Measurements from ENCODE around the gene KRTAP6-1. TPM values are rescaled to one million over a fixed set of nuclear protein-coding genes. Genes with fewer than 3 reads are reported as not detected.

The KRTAP6-1 gene
- total and polyA plus RNA-seq, 2 donors (not counting 1 experiment from before 2014, with no cell fraction given): not detected

DNA sequence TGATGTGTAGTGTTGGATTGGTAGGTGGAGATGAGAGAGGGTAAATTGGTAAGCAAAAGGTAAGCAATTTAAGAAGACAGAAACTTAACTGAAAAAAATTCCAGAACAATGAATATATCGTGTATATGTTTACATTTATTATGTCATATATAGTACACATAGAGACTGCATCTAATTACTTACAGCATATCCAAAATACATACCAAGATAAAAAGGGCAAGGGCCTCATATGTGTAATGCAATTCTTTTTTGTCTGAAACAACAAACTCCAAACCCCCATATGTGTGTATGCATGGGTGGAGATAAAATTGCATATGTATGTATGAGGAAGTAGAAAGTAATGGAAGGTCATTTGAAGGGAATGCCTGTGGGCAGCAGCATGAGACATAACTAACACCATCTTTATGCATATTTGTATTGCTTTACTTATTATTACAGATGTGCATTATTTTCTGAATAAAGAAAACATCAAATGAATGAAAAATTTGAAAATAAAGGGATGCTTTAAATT lies 33.2 kb upstream of the KRTAP6-1 start:
- Mint-ChIP-seq H3K4me1 (no peaks in the 10 kb centered on the region), H3K9me3 (ENCODE audit: insufficient read depth) (peaks cover 3% of the 10 kb centered on the region), H3K27ac (no peak overlapping the region), H3K4me3 (no peak overlapping the region), H3K27me3 (no peaks in the 10 kb centered on the region)
- DNase-seq: no peak
- no peak overlapping the region for H3K4me3 ChIP-seq (ENCODE audit: control extremely low read depth in 1 of 5, extremely low read depth in 1 of 5, insufficient read depth in 1 of 5, low read depth in 2 of 5, low read length in 4 of 5)
- H3K9ac ChIP-seq (ENCODE audit: low read length): no peak overlapping the region
- no peaks in the 10 kb centered on the region for H3K79me2 ChIP-seq (ENCODE audit: control insufficient read depth, insufficient read depth, low read length)
- ATAC-seq (ENCODE audit: low read depth): no peak
- ChIA-PET CTCF (no interaction called here), POLR2A (no interaction called here)
- no peak overlapping the region for H3K27ac ChIP-seq (ENCODE audit: low read length in 2 of 2)
- H3K9me3 ChIP-seq (ENCODE audit: control extremely low read depth in 1 of 3, control insufficient read depth in 2 of 3, insufficient read depth in 1 of 3, low read length in 2 of 3): no peaks in the 10 kb centered on the region
- no CpG with 5 or more reads among the region's 1 CpG for WGBS (ENCODE audit: insufficient coverage)
- TF ChIP-seq, protein P1, sequence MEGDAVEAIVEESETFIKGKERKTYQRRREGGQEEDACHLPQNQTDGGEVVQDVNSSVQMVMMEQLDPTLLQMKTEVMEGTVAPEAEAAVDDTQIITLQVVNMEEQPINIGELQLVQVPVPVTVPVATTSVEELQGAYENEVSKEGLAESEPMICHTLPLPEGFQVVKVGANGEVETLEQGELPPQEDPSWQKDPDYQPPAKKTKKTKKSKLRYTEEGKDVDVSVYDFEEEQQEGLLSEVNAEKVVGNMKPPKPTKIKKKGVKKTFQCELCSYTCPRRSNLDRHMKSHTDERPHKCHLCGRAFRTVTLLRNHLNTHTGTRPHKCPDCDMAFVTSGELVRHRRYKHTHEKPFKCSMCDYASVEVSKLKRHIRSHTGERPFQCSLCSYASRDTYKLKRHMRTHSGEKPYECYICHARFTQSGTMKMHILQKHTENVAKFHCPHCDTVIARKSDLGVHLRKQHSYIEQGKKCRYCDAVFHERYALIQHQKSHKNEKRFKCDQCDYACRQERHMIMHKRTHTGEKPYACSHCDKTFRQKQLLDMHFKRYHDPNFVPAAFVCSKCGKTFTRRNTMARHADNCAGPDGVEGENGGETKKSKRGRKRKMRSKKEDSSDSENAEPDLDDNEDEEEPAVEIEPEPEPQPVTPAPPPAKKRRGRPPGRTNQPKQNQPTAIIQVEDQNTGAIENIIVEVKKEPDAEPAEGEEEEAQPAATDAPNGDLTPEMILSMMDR (IDR thresholded peaks at IDR 0.05): no peak
- TF ChIP-seq EZH2 (IDR thresholded peaks at IDR 0.05; ENCODE audit: borderline replicate concordance, insufficient read depth, low read depth, low read length, poor library complexity, severe bottlenecking): no peak
- no peaks in the 10 kb centered on the region for H4K20me1 ChIP-seq (ENCODE audit: control insufficient read depth, insufficient read depth, low read length, poor library complexity, severe bottlenecking)
- intact Hi-C loops (cut with micrococcal nuclease): no loop called here
- no peak overlapping the region for H3K4me2 ChIP-seq (replicated peaks; ENCODE audit: low read depth, low read length, poor library complexity, severe bottlenecking)
- H3K4me1 ChIP-seq (ENCODE audit: control insufficient read depth in 2 of 2, insufficient read depth in 2 of 2, low read length in 2 of 2): no peaks in the 10 kb centered on the region
- no peaks in the 10 kb centered on the region for H3K27me3 ChIP-seq (replicated peaks in 1 of 4; ENCODE audit: control extremely low read depth in 1 of 4, control insufficient read depth in 3 of 4, insufficient read depth in 4 of 4, low read length in 3 of 4)
- H2AFZ ChIP-seq (ENCODE audit: insufficient read depth, low read depth, low read length, poor library complexity, severe bottlenecking): no peak overlapping the region
- H3K36me3 ChIP-seq (replicated peaks in 1 of 2; ENCODE audit: control extremely low read depth in 1 of 2, control insufficient read depth in 1 of 2, extremely low read depth in 1 of 2, insufficient read depth in 2 of 2, low read length in 1 of 2): no peaks in the 10 kb centered on the region

DNA sequence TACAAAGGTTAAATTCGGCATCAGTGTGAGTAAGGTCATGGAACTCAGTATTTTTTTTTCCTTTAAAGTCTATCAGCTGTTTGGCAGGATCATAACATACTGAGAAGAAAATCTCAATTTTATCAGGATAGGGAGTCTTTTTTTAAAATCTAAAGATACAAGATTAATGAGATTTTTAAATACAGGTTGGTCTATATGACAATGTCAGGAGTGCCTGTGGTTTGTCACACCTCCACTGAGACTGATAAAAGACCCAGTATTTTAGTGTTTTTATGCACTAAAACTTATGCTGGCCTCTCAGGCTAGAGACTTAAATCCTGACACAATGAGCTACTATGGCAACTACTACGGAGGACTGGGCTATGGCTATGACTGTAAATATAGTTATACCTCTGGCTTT lies 28.8 kb upstream of the KRTAP6-1 start, which contains the start of gene KRTAP20-3:
Gene KRTAP20-3 (plus strand): TSS at position 301 of the 400 bp plus-strand sequence.
- no peak within 1 kb of the TSS for H3K4me2 ChIP-seq (replicated peaks; ENCODE audit: low read depth, low read length, poor library complexity, severe bottlenecking)
- H3K36me3 ChIP-seq (replicated peaks in 1 of 2; ENCODE audit: control extremely low read depth in 1 of 2, control insufficient read depth in 1 of 2, extremely low read depth in 1 of 2, insufficient read depth in 2 of 2, low read length in 1 of 2): no peaks in the 10 kb centered on the region
- Mint-ChIP-seq H3K9me3 (ENCODE audit: insufficient read depth) (peaks cover 4% of the 10 kb centered on the region), H3K4me3 (no peak within 1 kb of the TSS), H3K27ac (no peak within 1 kb of the TSS), H3K27me3 (no peaks in the 10 kb centered on the region), H3K4me1 (no peaks in the 10 kb centered on the region)
- DNase-seq (no peak), ATAC-seq (ENCODE audit: low read depth) (no peak)
- no peaks in the 10 kb centered on the region for H3K79me2 ChIP-seq (ENCODE audit: control insufficient read depth, insufficient read depth, low read length)
- H2AFZ ChIP-seq (ENCODE audit: insufficient read depth, low read depth, low read length, poor library complexity, severe bottlenecking): no peak within 1 kb of the TSS
- no peak within 1 kb of the TSS for H3K27ac ChIP-seq (ENCODE audit: low read length in 2 of 2)
- no peaks in the 10 kb centered on the region for H3K4me1 ChIP-seq (ENCODE audit: control insufficient read depth in 2 of 2, insufficient read depth in 2 of 2, low read length in 2 of 2)
- no peak within 1 kb of the TSS for H3K4me3 ChIP-seq (ENCODE audit: control extremely low read depth in 1 of 5, extremely low read depth in 1 of 5, insufficient read depth in 1 of 5, low read depth in 2 of 5, low read length in 4 of 5)
- no peaks in the 10 kb centered on the region for H3K27me3 ChIP-seq (replicated peaks in 1 of 4; ENCODE audit: control extremely low read depth in 1 of 4, control insufficient read depth in 3 of 4, insufficient read depth in 4 of 4, low read length in 3 of 4)
- CTCF ChIA-PET: no interaction called here
- H3K9ac ChIP-seq (ENCODE audit: low read length): no peak within 1 kb of the TSS
- no CpG with 5 or more reads among the region's 2 CpGs for WGBS (ENCODE audit: insufficient coverage)
- TF ChIP-seq, protein P1 (IDR thresholded peaks at IDR 0.05): no peak
- TF ChIP-seq EZH2 (IDR thresholded peaks at IDR 0.05; ENCODE audit: borderline replicate concordance, insufficient read depth, low read depth, low read length, poor library complexity, severe bottlenecking): no peak
- intact Hi-C loops (cut with micrococcal nuclease): no loop called here
- H3K9me3 ChIP-seq (ENCODE audit: control extremely low read depth in 1 of 3, control insufficient read depth in 2 of 3, insufficient read depth in 1 of 3, low read length in 2 of 3): no peaks in the 10 kb centered on the region
- H4K20me1 ChIP-seq (ENCODE audit: control insufficient read depth, insufficient read depth, low read length, poor library complexity, severe bottlenecking): no peaks in the 10 kb centered on the region
- POLR2A ChIA-PET: no interaction called here

Measured in B cell (primary cell).